ENCODE data around the gene RBM4B.

GRCh38 chr11:66701432-66702240, 23.9 kb upstream of the RBM4B start:
- TF ChIP-seq, protein P1, sequence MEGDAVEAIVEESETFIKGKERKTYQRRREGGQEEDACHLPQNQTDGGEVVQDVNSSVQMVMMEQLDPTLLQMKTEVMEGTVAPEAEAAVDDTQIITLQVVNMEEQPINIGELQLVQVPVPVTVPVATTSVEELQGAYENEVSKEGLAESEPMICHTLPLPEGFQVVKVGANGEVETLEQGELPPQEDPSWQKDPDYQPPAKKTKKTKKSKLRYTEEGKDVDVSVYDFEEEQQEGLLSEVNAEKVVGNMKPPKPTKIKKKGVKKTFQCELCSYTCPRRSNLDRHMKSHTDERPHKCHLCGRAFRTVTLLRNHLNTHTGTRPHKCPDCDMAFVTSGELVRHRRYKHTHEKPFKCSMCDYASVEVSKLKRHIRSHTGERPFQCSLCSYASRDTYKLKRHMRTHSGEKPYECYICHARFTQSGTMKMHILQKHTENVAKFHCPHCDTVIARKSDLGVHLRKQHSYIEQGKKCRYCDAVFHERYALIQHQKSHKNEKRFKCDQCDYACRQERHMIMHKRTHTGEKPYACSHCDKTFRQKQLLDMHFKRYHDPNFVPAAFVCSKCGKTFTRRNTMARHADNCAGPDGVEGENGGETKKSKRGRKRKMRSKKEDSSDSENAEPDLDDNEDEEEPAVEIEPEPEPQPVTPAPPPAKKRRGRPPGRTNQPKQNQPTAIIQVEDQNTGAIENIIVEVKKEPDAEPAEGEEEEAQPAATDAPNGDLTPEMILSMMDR (conservative IDR thresholded peaks at IDR 0.05): no peak
- TF ChIP-seq ZFX (IDR thresholded peaks at IDR 0.05): no peak
